Choroid plexus epithelial cell (primary cell): ENCODE measurements around the gene SYK.
A peak's percentile ranks its signal among the peaks of the same experiment; 100 is the strongest.

Experiments
- DNase-seq: peaks from one replicate; pipeline ENCODE4 v3.0.0-alpha.2; 2010; ENCODE audit warnings: low read depth
- H3K4me3 ChIP-seq: 2 replicates; pipeline ENCODE4 v1.5.1; 2011; ENCODE audit warnings: low read depth, mild to moderate bottlenecking, control low read depth, low read length, moderate library complexity
- CTCF ChIP-seq: conservative IDR thresholded peaks from 2 replicates; pipeline ENCODE4 v1.5.1; 2011; ENCODE audit warnings: low read depth, mild to moderate bottlenecking, control low read depth, inconsistent platforms, low read length, moderate library complexity

SYK gene

GRCh38 chr9:90874194-90874593, 72.6 kb downstream of the SYK start:
- no peak for TF ChIP-seq CTCF
- DNase-seq, result no peak
- no peak overlapping the region for H3K4me3 ChIP-seq

- TF ChIP-seq CTCF, result no peak
- H3K4me3 ChIP-seq, result no peak overlapping the region
- DNase-seq, result no peak
Measured at GRCh38 chr9:90878562-90878961, 76.9 kb downstream of the SYK start.

- DNase-seq, result no peak
- no peak for TF ChIP-seq CTCF
- H3K4me3 ChIP-seq, result no peak overlapping the region
Measured at GRCh38 chr9:90880066-90880465, 78.4 kb downstream of the SYK start.

DNA sequence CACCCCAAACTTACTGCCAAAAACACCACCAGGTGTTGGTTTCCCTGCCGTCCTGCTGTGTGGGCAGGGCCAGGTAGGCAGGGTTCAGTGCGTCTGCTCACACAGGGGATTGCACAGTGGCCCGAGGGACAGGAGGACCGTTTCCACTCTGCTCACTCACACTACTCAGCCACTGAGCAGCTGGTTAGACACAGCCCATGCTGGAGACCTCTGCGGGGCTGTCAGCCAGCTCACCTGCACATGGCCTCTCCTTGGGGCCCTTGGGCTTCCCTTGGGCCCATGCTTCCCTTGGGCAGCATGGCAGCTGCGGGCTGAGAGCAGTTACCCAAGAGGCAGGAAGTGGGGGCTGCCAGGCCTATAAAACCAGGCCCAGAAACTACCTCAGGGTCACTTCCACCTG, 79.0 kb downstream of the SYK start:
- DNase-seq, result no peak
- no peak overlapping the region for H3K4me3 ChIP-seq
- TF ChIP-seq CTCF, result no peak

DNA sequence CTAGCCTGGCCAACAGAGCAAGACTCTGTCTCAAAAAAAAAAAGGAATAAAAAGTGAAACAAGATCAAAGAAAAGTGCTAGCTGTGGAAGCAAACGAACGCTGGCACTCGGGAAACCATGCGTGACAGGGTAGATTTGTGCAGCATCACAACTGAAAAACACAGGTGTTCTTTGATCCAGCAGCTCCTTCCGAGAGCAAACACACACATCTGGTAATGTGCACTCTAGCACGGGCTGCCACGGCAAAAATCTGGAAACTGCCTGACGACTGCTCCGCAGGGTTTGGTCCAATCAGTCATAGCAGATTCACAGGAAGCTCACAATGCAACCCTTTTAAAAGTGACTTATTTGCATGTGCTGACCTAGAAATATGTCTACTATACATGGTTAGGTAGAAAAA, 80.0 kb downstream of the SYK start:
- TF ChIP-seq CTCF, result no peak
- peak; percentile 12 for DNase-seq
- H3K4me3 ChIP-seq, result no peak overlapping the region

DNA sequence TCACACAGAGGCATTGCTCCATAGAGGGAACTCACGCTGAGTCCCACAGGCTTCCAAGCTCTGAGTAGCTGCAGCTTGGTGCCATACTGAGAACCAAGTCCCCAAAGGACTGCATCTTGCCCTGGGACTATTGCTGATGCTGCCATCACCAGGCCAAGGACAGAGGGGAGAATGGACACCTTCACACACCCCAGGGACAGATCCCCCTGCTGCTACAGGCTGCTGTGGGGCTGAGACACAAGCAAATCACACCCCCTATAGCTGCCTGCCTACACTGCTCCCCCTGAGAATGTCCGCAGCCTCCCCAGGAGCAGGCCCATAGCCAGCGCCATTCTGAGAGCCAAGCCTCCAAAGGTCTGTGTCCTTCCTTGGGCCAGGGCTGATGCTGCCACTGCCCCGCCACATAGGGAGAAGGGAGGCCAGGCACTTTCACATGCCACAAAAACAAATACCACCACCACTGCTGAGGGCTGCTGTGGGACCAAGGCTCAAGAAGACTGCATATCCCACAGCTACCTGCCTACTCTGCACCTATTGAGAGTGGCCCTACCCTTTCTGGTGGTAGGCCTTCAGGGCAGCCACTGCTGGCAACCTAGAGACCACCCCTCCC, 81.5 kb downstream of the SYK start:
- no peak for DNase-seq
- TF ChIP-seq CTCF, result no peak
- no peak overlapping the region for H3K4me3 ChIP-seq

GRCh38 chr9:90883661-90884060, 82.0 kb downstream of the SYK start:
- no peak overlapping the region for H3K4me3 ChIP-seq
- DNase-seq, result no peak
- TF ChIP-seq CTCF, result no peak
